ENCODE data around the gene MVB12B. TPM values are rescaled to one million over a fixed set of nuclear protein-coding genes. Genes with fewer than 3 reads are reported as not detected.

The MVB12B gene
- total RNA-seq, 4 donors from 2014 or later: 2.1 to 39.2 (median 22.2) TPM

DNA sequence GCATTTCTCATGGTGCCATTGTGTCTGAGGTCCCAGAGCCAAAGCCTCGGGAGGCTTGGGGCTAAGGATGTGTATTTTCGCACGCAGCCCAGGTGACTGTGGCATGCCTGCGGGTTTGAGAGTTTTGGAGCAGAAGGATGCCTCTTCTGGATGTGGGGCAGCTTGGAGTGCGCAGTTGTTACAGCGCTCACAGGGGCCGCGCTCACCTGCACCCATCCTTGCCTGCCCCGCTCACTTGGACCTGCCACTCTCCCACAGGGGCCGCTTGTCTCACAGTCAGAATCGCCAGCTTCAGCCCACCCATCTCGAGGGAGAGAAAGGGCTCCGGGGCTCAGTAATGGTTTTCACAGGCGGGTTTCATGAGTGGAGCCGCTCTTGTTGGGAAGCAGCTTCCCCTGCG lies 132.9 kb downstream of the MVB12B start:
- TF ChIP-seq, protein P1, sequence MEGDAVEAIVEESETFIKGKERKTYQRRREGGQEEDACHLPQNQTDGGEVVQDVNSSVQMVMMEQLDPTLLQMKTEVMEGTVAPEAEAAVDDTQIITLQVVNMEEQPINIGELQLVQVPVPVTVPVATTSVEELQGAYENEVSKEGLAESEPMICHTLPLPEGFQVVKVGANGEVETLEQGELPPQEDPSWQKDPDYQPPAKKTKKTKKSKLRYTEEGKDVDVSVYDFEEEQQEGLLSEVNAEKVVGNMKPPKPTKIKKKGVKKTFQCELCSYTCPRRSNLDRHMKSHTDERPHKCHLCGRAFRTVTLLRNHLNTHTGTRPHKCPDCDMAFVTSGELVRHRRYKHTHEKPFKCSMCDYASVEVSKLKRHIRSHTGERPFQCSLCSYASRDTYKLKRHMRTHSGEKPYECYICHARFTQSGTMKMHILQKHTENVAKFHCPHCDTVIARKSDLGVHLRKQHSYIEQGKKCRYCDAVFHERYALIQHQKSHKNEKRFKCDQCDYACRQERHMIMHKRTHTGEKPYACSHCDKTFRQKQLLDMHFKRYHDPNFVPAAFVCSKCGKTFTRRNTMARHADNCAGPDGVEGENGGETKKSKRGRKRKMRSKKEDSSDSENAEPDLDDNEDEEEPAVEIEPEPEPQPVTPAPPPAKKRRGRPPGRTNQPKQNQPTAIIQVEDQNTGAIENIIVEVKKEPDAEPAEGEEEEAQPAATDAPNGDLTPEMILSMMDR (IDR thresholded peaks at IDR 0.05): no peak
- TF ChIP-seq POLR2A (IDR thresholded peaks at IDR 0.05): no peak
- Histone ChIP-seq H3K4me1 (no peaks in the 10 kb centered on the region), H3K36me3 (no peaks in the 10 kb centered on the region), H3K9me3 (no peaks in the 10 kb centered on the region), H3K27ac (no peak overlapping the region), H3K27me3 (no peaks in the 10 kb centered on the region), H3K4me3 (no peak overlapping the region)
- no peak for DNase-seq
- intact Hi-C loops (cut with DNase I; ENCODE audit: low total_unique reads): no loop called here

DNA sequence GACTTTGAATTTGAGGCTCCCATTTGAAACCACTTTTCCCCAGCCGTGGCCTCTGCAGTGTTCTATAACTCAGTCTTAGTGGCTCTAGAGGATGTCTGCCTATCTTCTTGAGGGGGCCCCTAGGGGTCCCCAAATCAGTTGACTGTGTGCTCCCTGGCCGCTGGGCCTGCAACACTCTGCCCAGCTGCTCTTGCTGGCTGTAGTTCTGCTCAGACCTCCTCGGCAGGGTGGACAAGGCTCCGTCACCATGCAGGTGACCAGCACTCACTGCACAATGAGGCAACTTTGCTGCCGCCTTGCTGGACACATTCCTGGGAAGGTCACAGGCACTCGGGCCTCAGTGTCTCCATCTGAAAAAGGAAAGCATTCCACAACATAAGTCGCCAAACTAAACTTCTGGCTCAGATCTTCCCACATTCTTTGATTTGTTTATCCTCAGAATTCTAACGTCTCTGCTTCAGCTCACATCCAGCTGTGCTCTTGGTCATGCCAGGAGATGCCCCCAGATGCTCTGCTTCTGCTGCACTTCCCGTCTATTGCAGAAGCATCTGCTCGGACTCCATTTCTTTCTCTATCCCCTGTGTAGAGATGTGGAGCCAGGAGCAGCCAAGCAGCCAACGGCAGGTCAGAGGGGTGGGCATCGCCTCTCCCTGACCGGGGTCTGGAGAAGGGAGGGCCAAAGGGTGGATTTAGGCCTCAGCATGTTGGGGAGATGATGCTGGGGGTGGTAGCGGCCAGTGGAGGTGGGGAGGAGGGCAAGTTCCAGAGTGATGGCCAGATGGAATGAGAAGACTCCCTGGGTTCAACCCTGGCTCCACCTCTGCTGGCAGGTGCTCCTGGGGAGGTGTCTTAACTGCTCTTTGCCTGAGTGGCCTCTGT lies 133.6 kb downstream of the MVB12B start:
- DNase-seq: no peak
- Histone ChIP-seq H3K9me3 (no peaks in the 10 kb centered on the region), H3K27ac (no peak overlapping the region), H3K4me1 (no peaks in the 10 kb centered on the region), H3K36me3 (no peaks in the 10 kb centered on the region), H3K27me3 (no peaks in the 10 kb centered on the region), H3K4me3 (no peak overlapping the region)
- no peak for TF ChIP-seq POLR2A (IDR thresholded peaks at IDR 0.05)
- TF ChIP-seq, protein P1 (IDR thresholded peaks at IDR 0.05): no peak
- intact Hi-C loops (cut with DNase I; ENCODE audit: low total_unique reads): no loop called here

DNA sequence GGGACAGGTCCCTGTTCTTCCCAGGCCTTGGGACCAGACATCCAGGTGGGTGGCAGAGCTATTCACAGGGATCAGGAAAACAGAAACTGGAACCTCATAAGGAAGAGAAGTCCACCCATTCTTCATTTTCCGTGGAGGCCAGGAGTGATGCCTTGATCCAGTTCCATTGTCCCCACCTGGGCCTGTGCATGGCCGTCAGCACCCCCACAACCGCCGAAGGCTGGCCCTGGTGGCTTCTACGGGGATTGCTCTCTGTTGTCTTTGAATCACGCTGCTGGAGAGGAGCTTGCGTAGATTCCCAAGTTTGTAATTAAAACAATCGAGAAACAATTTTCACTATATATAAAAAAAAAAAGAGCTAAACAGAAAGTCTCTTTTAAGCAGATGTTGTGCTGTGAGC lies 134.4 kb downstream of the MVB12B start:
- no peak overlapping the region for H3K4me3 ChIP-seq
- no peak for DNase-seq

DNA sequence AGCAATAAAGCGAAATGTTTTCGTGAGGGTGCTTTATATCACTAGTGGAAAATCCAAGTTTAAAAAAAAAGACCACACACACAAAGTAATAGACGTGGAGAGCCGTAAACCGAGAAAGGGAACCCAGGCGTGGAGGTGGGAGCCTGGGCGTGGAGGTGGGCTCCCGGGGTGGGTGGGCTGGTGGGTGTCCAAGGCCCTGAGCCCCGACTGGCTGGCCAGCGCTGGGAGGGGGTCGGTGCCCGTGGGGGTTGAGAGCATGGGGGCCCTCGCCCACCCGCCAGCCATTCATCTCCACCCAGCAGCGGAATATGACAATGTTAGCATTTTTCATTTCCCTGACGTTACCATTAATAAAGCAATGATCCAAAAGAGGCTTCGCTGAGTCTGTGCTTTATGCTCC lies 135.0 kb downstream of the MVB12B start:
- Histone ChIP-seq H3K4me3 (no peak overlapping the region), H3K27ac (no peak overlapping the region), H3K4me1 (no peaks in the 10 kb centered on the region), H3K27me3 (no peaks in the 10 kb centered on the region), H3K36me3 (no peaks in the 10 kb centered on the region), H3K9me3 (no peaks in the 10 kb centered on the region)
- TF ChIP-seq, protein P1 (IDR thresholded peaks at IDR 0.05): no peak
- no peak for TF ChIP-seq POLR2A (IDR thresholded peaks at IDR 0.05)
- intact Hi-C loops (cut with DNase I; ENCODE audit: low total_unique reads): no loop called here
- DNase-seq: no peak

More for the DNA sequence above, 134.4 kb downstream of the MVB12B start:
- Histone ChIP-seq H3K36me3 (no peaks in the 10 kb centered on the region), H3K27me3 (no peaks in the 10 kb centered on the region), H3K4me1 (no peaks in the 10 kb centered on the region), H3K27ac (no peak overlapping the region), H3K9me3 (no peaks in the 10 kb centered on the region)
- intact Hi-C loops (cut with DNase I; ENCODE audit: low total_unique reads): no loop called here
- no peak for TF ChIP-seq POLR2A (IDR thresholded peaks at IDR 0.05)
- TF ChIP-seq, protein P1 (IDR thresholded peaks at IDR 0.05): no peak

DNA sequence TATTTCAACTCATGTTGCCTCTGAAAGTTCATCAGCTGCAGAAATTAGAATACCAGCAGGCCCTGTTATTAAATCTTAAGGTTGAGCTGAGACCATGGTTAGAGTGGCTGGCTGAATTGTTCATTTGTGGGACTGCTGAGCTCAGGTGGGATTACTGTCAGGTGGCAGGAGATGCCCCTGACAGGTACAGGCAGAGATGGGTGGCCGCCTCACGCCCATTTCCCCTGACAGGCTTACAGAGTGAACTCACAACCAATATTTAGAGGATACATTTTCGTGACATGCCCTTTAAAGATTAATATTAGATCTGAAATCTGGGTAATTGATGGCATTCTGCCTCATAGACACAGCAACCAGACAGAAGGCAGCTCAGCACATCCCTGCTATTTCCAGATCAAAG lies 136.0 kb downstream of the MVB12B start:
- Histone ChIP-seq H3K27ac (no peak overlapping the region), H3K4me3 (no peak overlapping the region), H3K9me3 (no peaks in the 10 kb centered on the region), H3K36me3 (no peaks in the 10 kb centered on the region), H3K27me3 (no peaks in the 10 kb centered on the region), H3K4me1 (no peaks in the 10 kb centered on the region)
- no peak for DNase-seq
- TF ChIP-seq, protein P1 (IDR thresholded peaks at IDR 0.05): no peak
- no peak for TF ChIP-seq POLR2A (IDR thresholded peaks at IDR 0.05)
- intact Hi-C loops (cut with DNase I; ENCODE audit: low total_unique reads): no loop called here
